ENCODE measurements around the gene SELENOS.

Gene SELENOS

GRCh38 chr15:101246824-101247745, 30.2 kb downstream of the SELENOS start:
- DNase-seq (ENCODE audit: low spot score) = no peak
- Histone ChIP-seq H3K9me3 (ENCODE audit: severe bottlenecking) (no peaks in the 10 kb centered on the region), H3K4me3 (ENCODE audit: severe bottlenecking) (no peak overlapping the region), H3K27ac (ENCODE audit: poor library complexity, severe bottlenecking) (peak overlapping the region; percentile 42), H3K4me1 (ENCODE audit: insufficient read depth, poor library complexity, severe bottlenecking) (peaks cover 67% of the 10 kb centered on the region), H3K27me3 (ENCODE audit: insufficient read depth, poor library complexity, severe bottlenecking) (no peaks in the 10 kb centered on the region), H3K36me3 (ENCODE audit: low read depth) (peaks cover 40% of the 10 kb centered on the region)
- no peak for TF ChIP-seq CTCF (IDR thresholded peaks at IDR 0.05; ENCODE audit: poor library complexity, severe bottlenecking)
- ATAC-seq (ENCODE audit: low read depth) = no peak

GRCh38 chr15:101246391-101246790, 30.9 kb downstream of the SELENOS start:
- Histone ChIP-seq H3K4me1 (ENCODE audit: insufficient read depth, poor library complexity, severe bottlenecking) (peaks cover 73% of the 10 kb centered on the region), H3K4me3 (ENCODE audit: severe bottlenecking) (no peak overlapping the region), H3K27ac (ENCODE audit: poor library complexity, severe bottlenecking) (peak overlapping the region; percentile 42), H3K36me3 (ENCODE audit: low read depth) (peaks cover 46% of the 10 kb centered on the region), H3K9me3 (ENCODE audit: severe bottlenecking) (no peaks in the 10 kb centered on the region), H3K27me3 (ENCODE audit: insufficient read depth, poor library complexity, severe bottlenecking) (no peaks in the 10 kb centered on the region)
- TF ChIP-seq CTCF (IDR thresholded peaks at IDR 0.05; ENCODE audit: poor library complexity, severe bottlenecking) = no peak
- ATAC-seq (ENCODE audit: low read depth) (no peak), DNase-seq (ENCODE audit: low spot score) (no peak)

GRCh38 chr15:101244889-101245668, 32.2 kb downstream of the SELENOS start:
- Histone ChIP-seq H3K9me3 (ENCODE audit: severe bottlenecking) (no peaks in the 10 kb centered on the region), H3K27ac (ENCODE audit: poor library complexity, severe bottlenecking) (peak overlapping the region; percentile 42), H3K36me3 (ENCODE audit: low read depth) (peaks cover 51% of the 10 kb centered on the region), H3K4me3 (ENCODE audit: severe bottlenecking) (no peak overlapping the region), H3K27me3 (ENCODE audit: insufficient read depth, poor library complexity, severe bottlenecking) (no peaks in the 10 kb centered on the region), H3K4me1 (ENCODE audit: insufficient read depth, poor library complexity, severe bottlenecking) (peaks cover 80% of the 10 kb centered on the region)
- peak; percentile 36 for DNase-seq (ENCODE audit: low spot score)
- ATAC-seq (ENCODE audit: low read depth) = no peak
- TF ChIP-seq CTCF (IDR thresholded peaks at IDR 0.05; ENCODE audit: poor library complexity, severe bottlenecking) = no peak

GRCh38 chr15:101244036-101244781, 33.1 kb downstream of the SELENOS start:
- TF ChIP-seq CTCF (IDR thresholded peaks at IDR 0.05; ENCODE audit: poor library complexity, severe bottlenecking) = no peak
- Histone ChIP-seq H3K27me3 (ENCODE audit: insufficient read depth, poor library complexity, severe bottlenecking) (no peaks in the 10 kb centered on the region), H3K4me3 (ENCODE audit: severe bottlenecking) (no peak overlapping the region), H3K27ac (ENCODE audit: poor library complexity, severe bottlenecking) (peak overlapping the region; percentile 42), H3K36me3 (ENCODE audit: low read depth) (peaks cover 46% of the 10 kb centered on the region), H3K9me3 (ENCODE audit: severe bottlenecking) (no peaks in the 10 kb centered on the region), H3K4me1 (ENCODE audit: insufficient read depth, poor library complexity, severe bottlenecking) (peaks cover 73% of the 10 kb centered on the region)
- ATAC-seq (ENCODE audit: low read depth) (no peak), DNase-seq (ENCODE audit: low spot score) (peak; percentile 40)

Data from RWPE2 (cell line).